ENCODE measurements around the gene AK4.

Gene AK4

DNA sequence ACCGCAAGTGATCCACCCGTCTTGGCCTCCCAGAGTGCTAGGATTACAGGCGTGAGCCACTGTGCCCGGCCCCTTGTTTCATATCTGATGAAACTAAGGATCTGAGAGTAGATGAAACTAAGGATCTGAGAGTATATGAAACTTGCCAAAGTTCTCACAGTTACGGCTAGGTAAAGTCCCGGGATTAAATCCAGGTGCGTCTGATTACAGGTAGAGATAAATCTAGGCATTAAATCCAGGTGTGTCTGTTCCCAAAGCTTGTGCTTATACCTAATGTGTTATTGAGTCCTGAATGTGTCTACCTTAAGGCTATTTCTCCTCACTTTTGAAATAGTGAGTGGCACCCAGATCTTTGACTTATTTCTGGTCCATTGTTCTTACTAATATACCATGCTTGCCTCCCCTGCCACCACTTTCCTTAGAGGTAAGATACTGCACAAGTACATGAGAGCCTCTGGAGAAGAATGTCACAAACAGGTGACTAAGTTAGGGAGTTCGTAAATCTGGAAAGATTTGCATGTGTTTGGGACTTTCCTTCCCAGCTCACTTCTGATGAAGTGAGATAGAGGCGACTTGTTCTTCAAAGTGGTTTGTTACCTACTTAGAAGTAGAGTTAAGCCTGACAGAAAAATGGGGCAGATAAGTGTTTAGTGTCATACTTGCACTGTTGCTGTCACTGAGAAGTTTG lies 66.5 kb downstream of the AK4 start:
- TF ChIP-seq FOXP2 (optimal IDR thresholded peaks at IDR 0.05; ENCODE audit: borderline replicate concordance, extremely low read depth, extremely low read length, insufficient read depth) = no peak
- no peak for TF ChIP-seq POLR2AphosphoS5 (IDR thresholded peaks at IDR 0.05; ENCODE audit: low read depth, low read length)

DNA sequence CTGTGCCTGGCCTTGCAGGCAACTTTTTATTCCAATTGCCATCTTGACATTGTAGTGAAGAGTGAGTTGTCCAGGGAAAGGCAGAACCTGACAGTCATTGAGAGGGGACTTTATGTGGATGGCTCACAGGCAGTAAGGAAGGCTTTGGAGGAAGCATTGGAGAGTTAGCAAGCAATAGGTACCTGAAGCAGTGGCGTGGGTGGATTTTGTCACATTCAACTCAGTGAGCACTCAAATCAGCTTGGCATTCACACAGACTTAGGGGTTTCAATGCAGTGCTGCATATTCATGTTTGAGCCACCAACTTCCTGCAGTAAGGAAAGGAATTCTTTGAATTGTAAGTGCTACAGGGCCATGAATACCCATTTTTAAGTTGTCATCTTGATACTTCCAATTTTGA lies 69.0 kb downstream of the AK4 start:
- TF ChIP-seq POLR2AphosphoS5 (IDR thresholded peaks at IDR 0.05; ENCODE audit: low read depth, low read length) = no peak
- TF ChIP-seq FOXP2 (optimal IDR thresholded peaks at IDR 0.05; ENCODE audit: borderline replicate concordance, extremely low read depth, extremely low read length, insufficient read depth) = no peak
- TF ChIP-seq, protein P1, sequence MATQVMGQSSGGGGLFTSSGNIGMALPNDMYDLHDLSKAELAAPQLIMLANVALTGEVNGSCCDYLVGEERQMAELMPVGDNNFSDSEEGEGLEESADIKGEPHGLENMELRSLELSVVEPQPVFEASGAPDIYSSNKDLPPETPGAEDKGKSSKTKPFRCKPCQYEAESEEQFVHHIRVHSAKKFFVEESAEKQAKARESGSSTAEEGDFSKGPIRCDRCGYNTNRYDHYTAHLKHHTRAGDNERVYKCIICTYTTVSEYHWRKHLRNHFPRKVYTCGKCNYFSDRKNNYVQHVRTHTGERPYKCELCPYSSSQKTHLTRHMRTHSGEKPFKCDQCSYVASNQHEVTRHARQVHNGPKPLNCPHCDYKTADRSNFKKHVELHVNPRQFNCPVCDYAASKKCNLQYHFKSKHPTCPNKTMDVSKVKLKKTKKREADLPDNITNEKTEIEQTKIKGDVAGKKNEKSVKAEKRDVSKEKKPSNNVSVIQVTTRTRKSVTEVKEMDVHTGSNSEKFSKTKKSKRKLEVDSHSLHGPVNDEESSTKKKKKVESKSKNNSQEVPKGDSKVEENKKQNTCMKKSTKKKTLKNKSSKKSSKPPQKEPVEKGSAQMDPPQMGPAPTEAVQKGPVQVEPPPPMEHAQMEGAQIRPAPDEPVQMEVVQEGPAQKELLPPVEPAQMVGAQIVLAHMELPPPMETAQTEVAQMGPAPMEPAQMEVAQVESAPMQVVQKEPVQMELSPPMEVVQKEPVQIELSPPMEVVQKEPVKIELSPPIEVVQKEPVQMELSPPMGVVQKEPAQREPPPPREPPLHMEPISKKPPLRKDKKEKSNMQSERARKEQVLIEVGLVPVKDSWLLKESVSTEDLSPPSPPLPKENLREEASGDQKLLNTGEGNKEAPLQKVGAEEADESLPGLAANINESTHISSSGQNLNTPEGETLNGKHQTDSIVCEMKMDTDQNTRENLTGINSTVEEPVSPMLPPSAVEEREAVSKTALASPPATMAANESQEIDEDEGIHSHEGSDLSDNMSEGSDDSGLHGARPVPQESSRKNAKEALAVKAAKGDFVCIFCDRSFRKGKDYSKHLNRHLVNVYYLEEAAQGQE (IDR thresholded peaks at IDR 0.05; ENCODE audit: insufficient read depth in 1 of 2, low read depth in 2 of 2, low read length in 2 of 2) = no peak
- no peak for TF ChIP-seq SIN3A (IDR thresholded peaks at IDR 0.05; ENCODE audit: borderline replicate concordance, insufficient read depth, low read length)
- TF ChIP-seq TAF1 (IDR thresholded peaks at IDR 0.05; ENCODE audit: borderline replicate concordance, insufficient read depth, low read length) = no peak

DNA sequence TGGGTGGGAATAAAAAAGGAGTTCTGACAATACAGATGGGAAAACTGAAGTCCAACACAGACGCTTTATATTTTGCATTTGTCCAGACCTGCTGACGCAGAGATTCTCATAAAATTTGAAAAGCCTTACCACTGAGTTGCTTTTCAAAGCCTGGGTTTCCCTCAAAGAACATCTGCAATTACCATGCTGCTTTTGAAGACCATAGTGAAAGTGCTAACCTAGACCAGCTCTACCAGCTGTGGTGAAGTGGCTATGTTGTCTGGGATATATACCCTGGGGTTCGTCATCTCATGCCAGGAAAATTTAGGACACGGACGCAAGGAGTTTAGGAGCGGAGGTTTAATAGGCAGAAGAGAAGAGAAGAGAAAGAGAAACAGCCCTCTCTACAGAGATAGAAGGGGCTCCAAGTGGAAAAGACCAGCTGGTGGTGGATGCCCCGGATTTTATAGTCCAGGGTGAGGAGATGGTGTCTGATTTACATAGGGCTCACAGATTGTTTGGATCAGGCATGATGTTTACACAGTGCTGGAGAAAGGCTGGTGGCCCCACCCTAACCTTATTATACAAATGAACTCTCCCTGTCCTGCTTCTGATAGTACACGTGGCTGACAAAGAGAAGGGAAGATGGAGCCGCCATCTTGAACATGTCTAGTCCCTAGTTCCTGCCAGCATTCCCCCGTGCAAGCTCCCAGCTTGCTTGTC lies 73.8 kb downstream of the AK4 start:
- TF ChIP-seq TAF1 (IDR thresholded peaks at IDR 0.05; ENCODE audit: borderline replicate concordance, insufficient read depth, low read length) = no peak
- TF ChIP-seq FOXP2 (optimal IDR thresholded peaks at IDR 0.05; ENCODE audit: borderline replicate concordance, extremely low read depth, extremely low read length, insufficient read depth) = no peak
- TF ChIP-seq, protein P1 (IDR thresholded peaks at IDR 0.05; ENCODE audit: insufficient read depth in 1 of 2, low read depth in 2 of 2, low read length in 2 of 2) = no peak
- no peak for TF ChIP-seq POLR2AphosphoS5 (IDR thresholded peaks at IDR 0.05; ENCODE audit: low read depth, low read length)
- TF ChIP-seq SIN3A (IDR thresholded peaks at IDR 0.05; ENCODE audit: borderline replicate concordance, insufficient read depth, low read length) = no peak

DNA sequence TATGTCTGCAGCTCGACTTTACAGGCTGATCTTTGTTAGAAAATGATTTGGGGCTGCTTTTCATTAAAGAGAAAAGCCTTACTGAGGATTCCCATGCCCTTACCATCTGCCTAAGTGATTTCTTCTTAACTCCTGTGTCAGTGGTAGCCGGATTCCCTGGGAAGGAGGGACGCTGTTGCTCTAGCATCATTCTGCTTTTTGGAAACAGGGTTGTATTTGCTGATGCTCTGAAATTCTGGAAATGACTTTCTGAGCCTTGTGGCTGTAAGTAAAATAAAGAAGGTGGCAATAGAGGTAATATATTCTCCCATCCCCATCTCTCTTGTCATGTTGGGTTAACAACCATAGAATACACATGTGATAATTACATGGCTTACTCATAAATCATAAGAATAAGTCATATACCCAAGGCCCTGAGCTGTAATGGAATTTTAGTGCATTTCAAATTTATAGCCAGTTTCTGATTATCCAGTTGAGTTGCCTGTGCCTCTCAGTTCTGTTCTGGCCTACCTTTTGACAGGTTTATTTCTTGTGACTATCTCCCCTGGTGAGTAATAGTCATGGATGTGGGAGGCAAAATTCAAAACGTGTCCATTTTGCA lies 74.4 kb downstream of the AK4 start:
- TF ChIP-seq FOXP2 (optimal IDR thresholded peaks at IDR 0.05; ENCODE audit: borderline replicate concordance, extremely low read depth, extremely low read length, insufficient read depth) (no peak), POLR2AphosphoS5 (IDR thresholded peaks at IDR 0.05; ENCODE audit: low read depth, low read length) (no peak), SIN3A (IDR thresholded peaks at IDR 0.05; ENCODE audit: borderline replicate concordance, insufficient read depth, low read length) (no peak), TAF1 (IDR thresholded peaks at IDR 0.05; ENCODE audit: borderline replicate concordance, insufficient read depth, low read length) (no peak)
- TF ChIP-seq, protein P1 (IDR thresholded peaks at IDR 0.05; ENCODE audit: insufficient read depth in 1 of 2, low read depth in 2 of 2, low read length in 2 of 2) = no peak

DNA sequence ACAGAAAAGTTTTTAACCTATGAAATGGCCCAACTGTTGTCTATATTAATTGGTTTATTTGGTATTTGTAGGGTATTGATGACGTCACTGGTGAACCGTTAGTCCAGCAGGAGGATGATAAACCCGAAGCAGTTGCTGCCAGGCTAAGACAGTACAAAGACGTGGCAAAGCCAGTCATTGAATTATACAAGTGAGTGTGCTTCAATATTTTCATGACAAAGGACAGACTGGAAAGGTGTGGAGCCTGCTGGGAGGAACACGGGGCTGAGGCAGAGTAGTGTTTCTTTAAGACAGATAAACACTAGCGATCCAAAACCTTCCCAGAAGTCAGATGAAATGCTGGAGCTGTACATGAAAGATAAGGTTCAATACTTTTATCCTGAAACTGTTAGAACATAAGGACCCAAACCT lies 76.7 kb downstream of the AK4 start:
- TF ChIP-seq SIN3A (IDR thresholded peaks at IDR 0.05; ENCODE audit: borderline replicate concordance, insufficient read depth, low read length) = no peak
- TF ChIP-seq FOXP2 (optimal IDR thresholded peaks at IDR 0.05; ENCODE audit: borderline replicate concordance, extremely low read depth, extremely low read length, insufficient read depth) = no peak
- TF ChIP-seq TAF1 (IDR thresholded peaks at IDR 0.05; ENCODE audit: borderline replicate concordance, insufficient read depth, low read length) = no peak
- TF ChIP-seq, protein P1 (IDR thresholded peaks at IDR 0.05; ENCODE audit: insufficient read depth in 1 of 2, low read depth in 2 of 2, low read length in 2 of 2) = no peak
- TF ChIP-seq POLR2AphosphoS5 (IDR thresholded peaks at IDR 0.05; ENCODE audit: low read depth, low read length) = no peak

All from PFSK-1 (cell line).